ENCODE data around the gene ABLIM1. TPM values are rescaled to one million over a fixed set of nuclear protein-coding genes. Genes with fewer than 3 reads are reported as not detected.
A peak's percentile ranks its signal among the peaks of the same experiment; 100 is the strongest.

The ABLIM1 gene
- total RNA-seq, 1 donor from 2014 or later: 51.4 TPM

GRCh38 chr10:114551636-114551972 lies 106.5 kb downstream of the ABLIM1 start:
- no peak for FAIRE-seq

GRCh38 chr10:114550756-114551635 lies 107.1 kb downstream of the ABLIM1 start:
- no peak for DNase-seq (ENCODE audit: low spot score in 2 of 2)
- no peak for FAIRE-seq

More at GRCh38 chr10:114551636-114551972, 106.5 kb downstream of the ABLIM1 start:
- no peak for DNase-seq (ENCODE audit: low spot score in 2 of 2)

- DNase-seq (ENCODE audit: low spot score in 2 of 2) (no peak), FAIRE-seq (no peak)
These were observed 109.4 kb downstream of the ABLIM1 start for GRCh38 chr10:114548662-114549061.

GRCh38 chr10:114547514-114547913 lies 110.6 kb downstream of the ABLIM1 start:
- no peak for FAIRE-seq
- DNase-seq (ENCODE audit: low spot score in 2 of 2): no peak

GRCh38 chr10:114547056-114547455 lies 111.0 kb downstream of the ABLIM1 start:
- DNase-seq (ENCODE audit: low spot score in 2 of 2) (no peak), FAIRE-seq (no peak)

GRCh38 chr10:114545819-114546218 lies 112.3 kb downstream of the ABLIM1 start:
- FAIRE-seq: no peak

GRCh38 chr10:114545071-114545470 lies 113.0 kb downstream of the ABLIM1 start:
- FAIRE-seq (no peak), DNase-seq (ENCODE audit: low spot score in 2 of 2) (no peak)

More at GRCh38 chr10:114545819-114546218, 112.3 kb downstream of the ABLIM1 start:
- DNase-seq (ENCODE audit: low spot score in 2 of 2): no peak

GRCh38 chr10:114544045-114544659 lies 113.9 kb downstream of the ABLIM1 start:
- DNase-seq (ENCODE audit: low spot score in 2 of 2): no peak
- no peak for FAIRE-seq

GRCh38 chr10:114543456-114543855 lies 114.6 kb downstream of the ABLIM1 start:
- DNase-seq (ENCODE audit: low spot score in 2 of 2) (no peak), FAIRE-seq (no peak)

GRCh38 chr10:114542373-114542772 lies 115.7 kb downstream of the ABLIM1 start:
- FAIRE-seq (no peak), DNase-seq (ENCODE audit: low spot score in 2 of 2) (no peak)

GRCh38 chr10:114541797-114542160 lies 116.3 kb downstream of the ABLIM1 start:
- FAIRE-seq: no peak
- no peak for DNase-seq (ENCODE audit: low spot score in 2 of 2)

- FAIRE-seq (no peak), DNase-seq (ENCODE audit: low spot score in 2 of 2) (no peak)
These were observed 116.8 kb downstream of the ABLIM1 start for GRCh38 chr10:114541081-114541796.

- FAIRE-seq (no peak), DNase-seq (ENCODE audit: low spot score in 2 of 2) (no peak)
These were observed 117.8 kb downstream of the ABLIM1 start for GRCh38 chr10:114540236-114540635.

- no peak for DNase-seq (ENCODE audit: low spot score in 2 of 2)
- no peak for FAIRE-seq
These were observed 118.5 kb downstream of the ABLIM1 start for GRCh38 chr10:114539623-114540022.

GRCh38 chr10:114538181-114538906 lies 119.7 kb downstream of the ABLIM1 start:
- DNase-seq (ENCODE audit: low spot score in 2 of 2) (no peak), FAIRE-seq (no peak)

GRCh38 chr10:114537736-114538135 lies 120.3 kb downstream of the ABLIM1 start:
- no peak for FAIRE-seq
- no peak for DNase-seq (ENCODE audit: low spot score in 2 of 2)

GRCh38 chr10:114534571-114534981 lies 123.5 kb downstream of the ABLIM1 start:
- FAIRE-seq: no peak
- no peak for DNase-seq (ENCODE audit: low spot score in 2 of 2)

GRCh38 chr10:114532226-114532625 lies 125.8 kb downstream of the ABLIM1 start:
- no peak for FAIRE-seq
- no peak for DNase-seq (ENCODE audit: low spot score in 2 of 2)

GRCh38 chr10:114526504-114527238 lies 131.4 kb downstream of the ABLIM1 start:
- DNase-seq (ENCODE audit: low spot score in 2 of 2) (peak in 1 of 2 donors; percentile 59), FAIRE-seq (no peak)

- FAIRE-seq (no peak), DNase-seq (ENCODE audit: low spot score in 2 of 2) (no peak)
These were observed 132.0 kb downstream of the ABLIM1 start for GRCh38 chr10:114526126-114526503.

Data from frontal cortex (tissue), 4 donors.